Measurements from ENCODE around the gene P3H1. TPM values are rescaled to one million over a fixed set of nuclear protein-coding genes. Genes with fewer than 3 reads are reported as not detected.

The P3H1 gene
- total RNA-seq, 1 experiment from 2014 or later, result 47.1 TPM

GRCh38 chr1:42735056-42735455 lies 31.8 kb downstream of the P3H1 start:
- Histone ChIP-seq H3K9ac (ENCODE audit: extremely low read depth, insufficient read length, low read length) (no peak overlapping the region), H2AFZ (ENCODE audit: low read length) (no peak overlapping the region)
- no peaks in the 10 kb centered on the region for H3K9me3 Mint-ChIP-seq

More at GRCh38 chr1:42735056-42735455, 31.8 kb downstream of the P3H1 start:
- H2BK120ac ChIP-seq (ENCODE audit: low read depth, low read length, poor library complexity, severe bottlenecking), result no peak overlapping the region
- H3K4me2 ChIP-seq (ENCODE audit: insufficient read depth, insufficient read length, low read length), result no peak overlapping the region
- H3K27ac Mint-ChIP-seq, result no peak overlapping the region
- no peaks in the 10 kb centered on the region for H3K79me2 ChIP-seq (ENCODE audit: insufficient read depth, low read length)
- H2BK20ac ChIP-seq (ENCODE audit: low read depth, low read length, poor library complexity, severe bottlenecking), result no peak overlapping the region
- H3K27ac ChIP-seq (ENCODE audit: insufficient read length, low read depth, low read length), result no peak overlapping the region
- no peak overlapping the region for H4K8ac ChIP-seq (replicated peaks; ENCODE audit: insufficient read length, low read depth, low read length)
- H2BK5ac ChIP-seq (ENCODE audit: insufficient read length, low read length), result no peak overlapping the region
- no peak overlapping the region for H3K18ac ChIP-seq (ENCODE audit: insufficient read length, low read depth, low read length)
- H4K5ac ChIP-seq (ENCODE audit: insufficient read length, low read depth, low read length), result no peak overlapping the region
- no peak overlapping the region for H4K91ac ChIP-seq (ENCODE audit: insufficient read length, low read depth, low read length)
- no CpG with 5 or more reads among the region's 11 CpGs for WGBS (ENCODE audit: extremely low coverage, insufficient read length, low lambda C conversion rate)
- H3K27me3 Mint-ChIP-seq (ENCODE audit: low read depth), result no peaks in the 10 kb centered on the region; the same call in 1 of the 2 replicates
- H3K27me3 ChIP-seq (ENCODE audit: insufficient read depth, low read length), result no peaks in the 10 kb centered on the region
- H3K23ac ChIP-seq (ENCODE audit: insufficient read length, low read depth, low read length), result no peak overlapping the region
- H4K20me1 ChIP-seq (ENCODE audit: control insufficient read depth, insufficient read depth, insufficient read length), result no peaks in the 10 kb centered on the region
- H3K14ac ChIP-seq (ENCODE audit: insufficient read depth, low read length), result no peak overlapping the region
- H3K56ac ChIP-seq (ENCODE audit: insufficient read length, low read depth, low read length), result no peak overlapping the region
- no peaks in the 10 kb centered on the region for H3K79me1 ChIP-seq (ENCODE audit: insufficient read depth, low read depth, low read length, poor library complexity, severe bottlenecking)
- no peak overlapping the region for H3K4ac ChIP-seq (ENCODE audit: low read depth, low read length)
- no peaks in the 10 kb centered on the region for H3K23me2 ChIP-seq (ENCODE audit: insufficient read length, low read depth, low read length, poor library complexity, severe bottlenecking)
- H3T11ph ChIP-seq (ENCODE audit: low read length), result no peak overlapping the region
- H3K9me3 ChIP-seq (ENCODE audit: control insufficient read depth, low read depth, low read length), result no peaks in the 10 kb centered on the region
- H3K4me1 Mint-ChIP-seq, result peaks cover 22 to 41% of the 10 kb centered on the region in 2 experiments
- no peak for TF ChIP-seq CTCF (conservative IDR thresholded peaks at IDR 0.05)
- H3K4me3 Mint-ChIP-seq, result no peak overlapping the region; a peak in 1 of 5 replicates
- no peak overlapping the region for H2BK12ac ChIP-seq (ENCODE audit: insufficient read length, low read depth, low read length)
- no peaks in the 10 kb centered on the region; the same call in 1 of the 2 replicates for H3K4me1 ChIP-seq (ENCODE audit: insufficient read depth, low read length)
- H3K36me3 Mint-ChIP-seq (ENCODE audit: insufficient read depth in 1 of 3, low read depth in 3 of 3), result peaks cover 0 to 3% (median 0%) of the 10 kb centered on the region in 3 experiments; a peak in 2 of 7 replicates
- no peak overlapping the region for H2BK15ac ChIP-seq (ENCODE audit: low read depth, low read length)
- no peak overlapping the region for H2AK5ac ChIP-seq (ENCODE audit: insufficient read length, low read length)
- no peak for DNase-seq

Data from H9 (cell line).